ENCODE results near the gene HAAO.

Gene HAAO

DNA sequence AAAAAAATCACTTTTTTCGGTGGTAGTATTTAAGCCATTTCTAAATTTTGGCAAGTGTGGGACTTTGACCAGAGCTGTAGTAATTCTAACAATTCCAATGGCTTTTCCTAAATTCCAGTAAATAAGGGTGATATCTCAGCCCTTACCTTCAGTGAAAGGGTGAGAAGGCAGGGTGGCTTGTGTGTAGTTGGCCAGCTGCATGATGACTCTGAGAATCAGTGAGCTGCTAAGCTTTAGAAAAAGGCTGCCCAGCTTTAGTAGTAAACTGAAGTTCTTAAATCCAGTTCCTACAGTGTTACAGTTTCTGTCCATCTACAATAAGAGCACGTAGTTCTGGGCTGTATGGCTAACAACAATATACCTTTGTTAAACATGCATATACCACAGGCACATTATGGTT lies 70.5 kb downstream of the HAAO start:
- Histone ChIP-seq H3K27ac (replicated peaks) (peak overlapping the region; percentile 13), H3K4me3 (replicated peaks; ENCODE audit: insufficient read depth, low read length) (no peak overlapping the region), H3K27me3 (ENCODE audit: insufficient read depth, poor library complexity, severe bottlenecking) (no peaks in the 10 kb centered on the region)
- no peak for DNase-seq (ENCODE audit: low read depth in 1 of 2, low spot score in 1 of 2)
- no peak for TF ChIP-seq SPI1 (IDR thresholded peaks at IDR 0.05; ENCODE audit: borderline replicate concordance, low read depth)
- no peak for TF ChIP-seq REST (IDR thresholded peaks at IDR 0.05; ENCODE audit: insufficient replicate concordance, low read depth)
- no peak for TF ChIP-seq GABPA (IDR thresholded peaks at IDR 0.05; ENCODE audit: low read depth)
- no peak for TF ChIP-seq POLR2AphosphoS5 (IDR thresholded peaks at IDR 0.05; ENCODE audit: low read depth)
- TF ChIP-seq CTCF (IDR thresholded peaks at IDR 0.05; ENCODE audit: insufficient read depth, low read length), result no peak

Data from HL-60 (cell line).